HepG2 (cell line): ENCODE data around the gene CYP19A1. TPM values are rescaled to one million over a fixed set of nuclear protein-coding genes. Genes with fewer than 3 reads are reported as not detected.

ENCODE experiments used
- AGO1 ChIP-seq: fragments of 200-400 bp; formaldehyde crosslinking; IDR thresholded peaks from 2 replicates; pipeline ENCODE4 v1.6.1; 2017; ENCODE audit warnings: mild to moderate bottlenecking, low read depth, low read length, moderate library complexity; ENCODE audit not compliant: poor library complexity, severe bottlenecking
- HMG20A ChIP-seq: IDR thresholded peaks from 2 replicates; pipeline ENCODE4 v1.6.1; 2016; ENCODE audit warnings: borderline replicate concordance
- KDM1A ChIP-seq: IDR thresholded peaks from 2 replicates; pipeline ENCODE4 v1.6.1; 2016; ENCODE audit warnings: missing compliant biosample characterization
- KDM3A ChIP-seq: IDR thresholded peaks from 2 replicates; pipeline ENCODE4 v1.6.1; 2018; ENCODE audit warnings: low read depth, missing compliant biosample characterization
- MXD3 ChIP-seq: IDR thresholded peaks from 2 replicates; pipeline ENCODE4 v1.6.1; 2016; ENCODE audit warnings: mild to moderate bottlenecking, missing biosample characterization, missing genetic modification reagents
- PCBP1 ChIP-seq: fragments of 200-400 bp; formaldehyde crosslinking; IDR thresholded peaks from 2 replicates; pipeline ENCODE4 v1.6.1; 2017; ENCODE audit warnings: mild to moderate bottlenecking, low read depth, low read length, borderline replicate concordance
- SMAD1 ChIP-seq: sonication (generic); formaldehyde crosslinking; IDR thresholded peaks from 2 replicates; pipeline ENCODE4 v1.4.0; 2020; ENCODE audit warnings: missing genetic modification reagents, low read depth, mild to moderate bottlenecking, borderline replicate concordance
- SMYD3 ChIP-seq: sonication (generic); formaldehyde crosslinking; IDR thresholded peaks from 2 replicates; pipeline ENCODE4 v1.8.1; 2023; ENCODE audit warnings: mild to moderate bottlenecking, missing genetic modification reagents
- ZBTB10 ChIP-seq: sonication (generic); formaldehyde crosslinking; IDR thresholded peaks from 2 replicates; pipeline ENCODE4 v1.4.0; 2020; ENCODE audit warnings: missing genetic modification reagents, borderline replicate concordance
- ZKSCAN8 ChIP-seq: IDR thresholded peaks from 2 replicates; pipeline ENCODE4 v1.6.1; 2016; ENCODE audit warnings: borderline replicate concordance, missing genetic modification reagents, missing compliant biosample characterization
- ZNF138 ChIP-seq: sonication (generic); formaldehyde crosslinking; IDR thresholded peaks from 2 replicates; pipeline ENCODE4 v1.5.0; 2020; ENCODE audit warnings: mild to moderate bottlenecking, low read depth, missing genetic modification reagents
- polyA plus RNA-seq, 8 experiments: library from polyadenylated mRNA; depleted of rRNA in 3 of 8; stranded (reverse) in 7 of 8; unstranded in 1 of 8; fragments of >200 nt; fragmentation: Illumina TruSeq in 4 of 8; extraction: Trizol in 4 of 8; gene quantifications; 2 replicates each; pipeline versions ENCODE4 v1.2.1 to v1.2.3, GENCODE V29; 2011 to 2016; ENCODE audit warnings: low read depth in 4 of 8, missing spikeins in 1 of 8, mixed read lengths in 1 of 8; ENCODE audit not compliant: insufficient read depth in 1 of 8
- total RNA-seq, 5 experiments: library from RNA; depleted of rRNA; stranded (reverse); fragments of >200 nt; fragmentation: Illumina TruSeq; extraction: Trizol; gene quantifications; 2 replicates each; pipeline ENCODE4 v1.2.3, GENCODE V29; 2016; ENCODE audit warnings: low read depth in 1 of 5
- TF ChIP-seq, protein P1 (sequence below): sonication (generic); formaldehyde crosslinking; IDR thresholded peaks from 2 replicates; pipeline ENCODE4 v1.4.0; 2020; ENCODE audit warnings: mild to moderate bottlenecking, missing genetic modification reagents
- TF ChIP-seq, protein P2 (sequence below): sonication (generic); formaldehyde crosslinking; IDR thresholded peaks from 2 replicates; pipeline ENCODE4 v1.8.0; 2022; ENCODE audit warnings: missing genetic modification reagents, mild to moderate bottlenecking, moderate library complexity, borderline replicate concordance

CYP19A1 gene
- total and polyA plus RNA-seq, 2 of the 13 experiments (the other 11 are each of a cell fraction or from before 2014, with no cell fraction given) = 10.9 to 23.0 TPM

- TF ChIP-seq, protein P1, sequence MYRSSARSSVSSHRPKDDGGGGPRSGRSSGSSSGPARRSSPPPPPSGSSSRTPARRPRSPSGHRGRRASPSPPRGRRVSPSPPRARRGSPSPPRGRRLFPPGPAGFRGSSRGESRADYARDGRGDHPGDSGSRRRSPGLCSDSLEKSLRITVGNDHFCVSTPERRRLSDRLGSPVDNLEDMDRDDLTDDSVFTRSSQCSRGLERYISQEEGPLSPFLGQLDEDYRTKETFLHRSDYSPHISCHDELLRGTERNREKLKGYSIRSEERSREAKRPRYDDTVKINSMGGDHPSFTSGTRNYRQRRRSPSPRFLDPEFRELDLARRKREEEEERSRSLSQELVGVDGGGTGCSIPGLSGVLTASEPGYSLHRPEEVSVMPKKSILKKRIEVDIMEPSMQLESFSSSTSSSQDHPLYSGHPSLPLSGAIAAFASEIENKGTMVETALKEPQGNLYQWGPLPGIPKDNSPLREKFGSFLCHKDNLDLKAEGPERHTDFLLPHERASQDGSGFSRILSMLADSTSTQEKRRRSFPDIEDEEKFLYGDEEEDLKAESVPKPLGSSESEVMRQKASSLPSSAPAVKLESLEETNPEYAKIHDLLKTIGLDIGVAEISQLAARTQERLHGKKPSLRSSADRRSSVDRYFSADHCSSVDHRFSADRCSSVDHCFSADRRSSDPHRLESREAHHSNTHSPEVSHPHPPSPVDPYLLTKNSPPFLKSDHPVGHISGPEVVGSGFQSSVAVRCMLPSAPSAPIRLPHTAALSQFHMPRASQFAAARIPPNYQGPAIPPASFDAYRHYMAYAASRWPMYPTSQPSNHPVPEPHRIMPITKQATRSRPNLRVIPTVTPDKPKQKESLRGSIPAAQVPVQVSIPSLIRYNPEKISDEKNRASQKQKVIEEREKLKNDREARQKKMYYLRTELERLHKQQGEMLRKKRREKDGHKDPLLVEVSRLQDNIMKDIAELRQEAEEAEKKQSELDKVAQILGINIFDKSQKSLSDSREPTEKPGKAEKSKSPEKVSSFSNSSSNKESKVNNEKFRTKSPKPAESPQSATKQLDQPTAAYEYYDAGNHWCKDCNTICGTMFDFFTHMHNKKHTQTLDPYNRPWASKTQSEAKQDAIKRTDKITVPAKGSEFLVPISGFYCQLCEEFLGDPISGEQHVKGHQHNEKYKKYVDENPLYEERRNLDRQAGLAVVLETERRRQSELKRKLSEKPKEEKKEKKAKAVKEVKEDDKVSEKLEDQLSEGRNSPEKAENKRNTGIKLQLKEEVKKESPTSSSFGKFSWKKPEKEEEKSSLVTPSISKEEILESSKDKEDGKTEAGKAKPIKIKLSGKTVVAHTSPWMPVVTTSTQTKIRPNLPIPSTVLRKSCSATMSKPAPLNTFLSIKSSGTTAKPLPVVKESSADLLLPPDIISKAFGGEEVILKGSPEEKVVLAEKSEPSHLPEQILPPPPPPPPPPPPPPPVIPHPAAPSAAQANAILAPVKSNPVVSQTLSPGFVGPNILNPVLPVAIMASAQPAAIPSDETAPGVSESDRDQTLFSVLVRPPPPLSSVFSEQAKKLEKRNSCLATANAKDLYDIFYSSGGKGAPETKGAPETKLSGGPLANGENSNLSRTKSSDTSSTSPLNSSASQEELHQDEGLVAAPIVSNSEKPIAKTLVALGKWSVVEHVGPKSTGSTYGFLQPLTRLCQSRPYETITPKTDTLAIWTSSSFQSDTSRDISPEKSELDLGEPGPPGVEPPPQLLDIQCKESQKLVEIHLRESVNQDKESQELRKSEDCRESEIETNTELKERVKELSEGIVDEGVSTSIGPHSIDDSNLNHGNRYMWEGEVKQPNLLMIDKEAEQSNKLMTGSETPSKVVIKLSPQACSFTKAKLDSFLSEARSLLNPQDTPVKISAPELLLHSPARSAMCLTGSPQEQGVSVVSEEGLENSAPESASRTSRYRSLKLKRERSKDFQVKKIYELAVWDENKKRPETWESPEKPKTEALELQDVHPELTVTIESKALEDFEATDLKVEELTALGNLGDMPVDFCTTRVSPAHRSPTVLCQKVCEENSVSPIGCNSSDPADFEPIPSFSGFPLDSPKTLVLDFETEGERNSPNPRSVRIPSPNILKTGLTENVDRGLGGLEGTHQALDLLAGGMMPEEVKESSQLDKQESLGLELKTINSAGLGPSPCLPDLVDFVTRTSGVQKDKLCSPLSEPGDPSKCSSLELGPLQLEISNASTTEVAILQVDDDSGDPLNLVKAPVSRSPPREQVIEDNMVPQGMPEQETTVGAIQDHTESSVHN = no peak
- TF ChIP-seq AGO1 (no peak), SMAD1 (no peak), ZNF138 (CRISPR knock-in tag) (no peak), SMYD3 (CRISPR knock-in tag) (no peak), PCBP1 (no peak), KDM3A (CRISPR knock-in tag) (no peak), HMG20A (CRISPR knock-in tag) (peak; percentile 50; the same call in 1 of the 2 replicates), ZBTB10 (CRISPR knock-in tag) (no peak), ZKSCAN8 (CRISPR knock-in tag) (no peak), MXD3 (CRISPR knock-in tag) (no peak), KDM1A (CRISPR knock-in tag) (0 out of 2 replicates have a peak, but pooled peaks have one; percentile 30)
- TF ChIP-seq, protein P2, sequence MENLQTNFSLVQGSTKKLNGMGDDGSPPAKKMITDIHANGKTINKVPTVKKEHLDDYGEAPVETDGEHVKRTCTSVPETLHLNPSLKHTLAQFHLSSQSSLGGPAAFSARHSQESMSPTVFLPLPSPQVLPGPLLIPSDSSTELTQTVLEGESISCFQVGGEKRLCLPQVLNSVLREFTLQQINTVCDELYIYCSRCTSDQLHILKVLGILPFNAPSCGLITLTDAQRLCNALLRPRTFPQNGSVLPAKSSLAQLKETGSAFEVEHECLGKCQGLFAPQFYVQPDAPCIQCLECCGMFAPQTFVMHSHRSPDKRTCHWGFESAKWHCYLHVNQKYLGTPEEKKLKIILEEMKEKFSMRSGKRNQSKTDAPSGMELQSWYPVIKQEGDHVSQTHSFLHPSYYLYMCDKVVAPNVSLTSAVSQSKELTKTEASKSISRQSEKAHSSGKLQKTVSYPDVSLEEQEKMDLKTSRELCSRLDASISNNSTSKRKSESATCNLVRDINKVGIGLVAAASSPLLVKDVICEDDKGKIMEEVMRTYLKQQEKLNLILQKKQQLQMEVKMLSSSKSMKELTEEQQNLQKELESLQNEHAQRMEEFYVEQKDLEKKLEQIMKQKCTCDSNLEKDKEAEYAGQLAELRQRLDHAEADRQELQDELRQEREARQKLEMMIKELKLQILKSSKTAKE (CRISPR knock-in tag) = peak; percentile 79
Measured at GRCh38 chr15:51314391-51315337, 23.7 kb downstream of the CYP19A1 start (continued).
